ENCODE results near the gene THUMPD3. TPM values are rescaled to one million over a fixed set of nuclear protein-coding genes. Genes with fewer than 3 reads are reported as not detected.

Gene THUMPD3
- total and polyA plus RNA-seq, 2 of the 4 experiments (the other 2 are of a cell fraction): 28.2 to 43.9 TPM

- TF ChIP-seq USF2 (IDR thresholded peaks at IDR 0.05; ENCODE audit: low read depth, low read length): no peak
- TF ChIP-seq SMC3 (IDR thresholded peaks at IDR 0.05; ENCODE audit: low read depth, low read length): no peak
- TF ChIP-seq POLR2A (IDR thresholded peaks at IDR 0.05; ENCODE audit: low read depth, low read length): no peak
- no peak for TF ChIP-seq RCOR1 (IDR thresholded peaks at IDR 0.05; ENCODE audit: insufficient replicate concordance, low read length)
- TF ChIP-seq RAD21 (IDR thresholded peaks at IDR 0.05; ENCODE audit: low read length): no peak
- no peak for TF ChIP-seq RFX5 (IDR thresholded peaks at IDR 0.05; ENCODE audit: low read depth, low read length)
- TF ChIP-seq MAFK (IDR thresholded peaks at IDR 0.05; ENCODE audit: low read depth, low read length): no peak
- no peak for TF ChIP-seq CHD1 (IDR thresholded peaks at IDR 0.05; ENCODE audit: low read depth, low read length)
These were observed 22.4 kb upstream of the THUMPD3 start (continued) for GRCh38 chr3:9340472-9340902.

Data from IMR-90 (cell line).